Measurements from ENCODE around the gene PRKN.

DNA sequence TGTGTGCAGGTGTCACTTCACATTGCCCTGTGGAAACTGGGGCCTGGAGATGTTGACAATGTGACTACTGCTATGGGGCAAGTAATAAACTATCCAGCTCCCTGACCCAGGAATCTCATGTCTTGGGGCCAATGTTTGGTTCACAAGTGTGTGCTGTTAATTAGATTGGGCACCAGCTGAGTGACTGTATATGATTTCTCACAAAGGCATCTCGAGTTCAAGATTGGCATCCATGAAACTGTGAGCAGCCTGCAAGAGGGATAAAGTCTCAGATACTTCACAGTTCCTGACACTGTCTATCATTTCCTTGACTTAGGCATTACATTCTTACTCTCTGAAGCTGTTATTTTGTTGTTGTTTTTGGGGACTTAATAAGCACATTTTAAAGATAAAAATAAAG is 264.0 kb downstream of the PRKN start:
- TF ChIP-seq, protein P1, sequence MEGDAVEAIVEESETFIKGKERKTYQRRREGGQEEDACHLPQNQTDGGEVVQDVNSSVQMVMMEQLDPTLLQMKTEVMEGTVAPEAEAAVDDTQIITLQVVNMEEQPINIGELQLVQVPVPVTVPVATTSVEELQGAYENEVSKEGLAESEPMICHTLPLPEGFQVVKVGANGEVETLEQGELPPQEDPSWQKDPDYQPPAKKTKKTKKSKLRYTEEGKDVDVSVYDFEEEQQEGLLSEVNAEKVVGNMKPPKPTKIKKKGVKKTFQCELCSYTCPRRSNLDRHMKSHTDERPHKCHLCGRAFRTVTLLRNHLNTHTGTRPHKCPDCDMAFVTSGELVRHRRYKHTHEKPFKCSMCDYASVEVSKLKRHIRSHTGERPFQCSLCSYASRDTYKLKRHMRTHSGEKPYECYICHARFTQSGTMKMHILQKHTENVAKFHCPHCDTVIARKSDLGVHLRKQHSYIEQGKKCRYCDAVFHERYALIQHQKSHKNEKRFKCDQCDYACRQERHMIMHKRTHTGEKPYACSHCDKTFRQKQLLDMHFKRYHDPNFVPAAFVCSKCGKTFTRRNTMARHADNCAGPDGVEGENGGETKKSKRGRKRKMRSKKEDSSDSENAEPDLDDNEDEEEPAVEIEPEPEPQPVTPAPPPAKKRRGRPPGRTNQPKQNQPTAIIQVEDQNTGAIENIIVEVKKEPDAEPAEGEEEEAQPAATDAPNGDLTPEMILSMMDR (IDR thresholded peaks at IDR 0.05; ENCODE audit: low read depth, low read length) = no peak
- no peak for TF ChIP-seq EZH2phosphoT487 (IDR thresholded peaks at IDR 0.05; ENCODE audit: low read depth)

Measured in OCI-LY3 (cell line).